Measurements from ENCODE around the gene ZNF316.

DNA sequence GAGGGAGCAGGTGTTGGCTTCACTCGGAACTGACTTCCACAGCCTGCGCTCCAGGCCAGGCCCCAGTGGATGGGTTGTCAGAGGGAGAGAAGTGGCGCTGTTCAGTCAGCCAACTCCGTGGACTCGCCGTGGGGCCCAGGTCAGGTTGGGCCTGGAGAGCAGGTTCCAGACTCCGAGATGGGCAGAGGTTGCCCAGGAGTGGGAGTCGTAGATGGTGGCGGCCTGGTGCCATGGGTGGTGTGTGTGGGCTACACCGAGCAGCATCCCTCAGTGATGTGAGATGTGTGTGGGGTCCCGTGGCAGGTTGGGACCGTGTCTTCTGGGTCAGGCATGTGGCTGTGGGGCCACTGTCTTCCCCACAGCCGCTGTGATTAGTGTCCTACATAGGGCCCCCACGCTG is 10.4 kb downstream of the ZNF316 start:
- TF ChIP-seq, protein P1, sequence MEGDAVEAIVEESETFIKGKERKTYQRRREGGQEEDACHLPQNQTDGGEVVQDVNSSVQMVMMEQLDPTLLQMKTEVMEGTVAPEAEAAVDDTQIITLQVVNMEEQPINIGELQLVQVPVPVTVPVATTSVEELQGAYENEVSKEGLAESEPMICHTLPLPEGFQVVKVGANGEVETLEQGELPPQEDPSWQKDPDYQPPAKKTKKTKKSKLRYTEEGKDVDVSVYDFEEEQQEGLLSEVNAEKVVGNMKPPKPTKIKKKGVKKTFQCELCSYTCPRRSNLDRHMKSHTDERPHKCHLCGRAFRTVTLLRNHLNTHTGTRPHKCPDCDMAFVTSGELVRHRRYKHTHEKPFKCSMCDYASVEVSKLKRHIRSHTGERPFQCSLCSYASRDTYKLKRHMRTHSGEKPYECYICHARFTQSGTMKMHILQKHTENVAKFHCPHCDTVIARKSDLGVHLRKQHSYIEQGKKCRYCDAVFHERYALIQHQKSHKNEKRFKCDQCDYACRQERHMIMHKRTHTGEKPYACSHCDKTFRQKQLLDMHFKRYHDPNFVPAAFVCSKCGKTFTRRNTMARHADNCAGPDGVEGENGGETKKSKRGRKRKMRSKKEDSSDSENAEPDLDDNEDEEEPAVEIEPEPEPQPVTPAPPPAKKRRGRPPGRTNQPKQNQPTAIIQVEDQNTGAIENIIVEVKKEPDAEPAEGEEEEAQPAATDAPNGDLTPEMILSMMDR (IDR thresholded peaks at IDR 0.05): no peak
- no peak for TF ChIP-seq SMAD4 (CRISPR knock-in tag; IDR thresholded peaks at IDR 0.05)
- TF ChIP-seq ELF4 (CRISPR knock-in tag; IDR thresholded peaks at IDR 0.05; ENCODE audit: low read depth): no peak
- no peak for TF ChIP-seq NR3C1 (CRISPR knock-in tag; conservative IDR thresholded peaks at IDR 0.05; ENCODE audit: low read depth)
- no peak for TF ChIP-seq USF2 (CRISPR knock-in tag; IDR thresholded peaks at IDR 0.05)
- TF ChIP-seq CREB1 (CRISPR knock-in tag; IDR thresholded peaks at IDR 0.05): no peak
- TF ChIP-seq NFYB (CRISPR knock-in tag; conservative IDR thresholded peaks at IDR 0.05; ENCODE audit: low read depth): no peak
- no peak for TF ChIP-seq ZNF232 (CRISPR knock-in tag; IDR thresholded peaks at IDR 0.05)
- TF ChIP-seq SOX15 (CRISPR knock-in tag; IDR thresholded peaks at IDR 0.05): no peak

Data from WTC11 (cell line).